Measurements from ENCODE around the gene INO80E.
"Not testable (repeated sequence)": the region's sequence is repeated elsewhere in the genome, so short reads cannot be mapped to it uniquely, and the experiment has no call there.

Gene INO80E

DNA sequence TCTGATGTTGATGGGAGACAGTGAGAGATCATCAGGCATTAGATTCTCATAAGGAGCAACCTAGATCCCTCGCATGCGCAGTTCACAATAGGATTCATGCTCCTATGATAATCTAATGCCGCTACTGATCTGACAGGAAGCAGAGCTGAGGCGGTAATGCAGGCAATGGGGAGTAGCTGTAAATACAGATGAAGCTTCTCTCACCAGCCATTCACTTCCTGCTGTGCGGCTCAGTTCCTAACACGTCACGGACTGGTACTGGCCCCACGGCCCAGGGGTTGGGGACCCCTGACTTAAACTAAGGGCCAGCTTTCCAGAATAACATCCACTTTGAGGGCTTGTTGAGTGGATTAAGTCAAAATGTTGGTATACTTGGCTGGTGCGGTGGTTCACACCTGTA lies 36.7 kb upstream of the INO80E start:
- DNase-seq (ENCODE audit: low read depth, low spot score), result no peak
- H3K4me3 ChIP-seq (ENCODE audit: low read depth, low read length), result no peak overlapping the region
- TF ChIP-seq, protein P1, sequence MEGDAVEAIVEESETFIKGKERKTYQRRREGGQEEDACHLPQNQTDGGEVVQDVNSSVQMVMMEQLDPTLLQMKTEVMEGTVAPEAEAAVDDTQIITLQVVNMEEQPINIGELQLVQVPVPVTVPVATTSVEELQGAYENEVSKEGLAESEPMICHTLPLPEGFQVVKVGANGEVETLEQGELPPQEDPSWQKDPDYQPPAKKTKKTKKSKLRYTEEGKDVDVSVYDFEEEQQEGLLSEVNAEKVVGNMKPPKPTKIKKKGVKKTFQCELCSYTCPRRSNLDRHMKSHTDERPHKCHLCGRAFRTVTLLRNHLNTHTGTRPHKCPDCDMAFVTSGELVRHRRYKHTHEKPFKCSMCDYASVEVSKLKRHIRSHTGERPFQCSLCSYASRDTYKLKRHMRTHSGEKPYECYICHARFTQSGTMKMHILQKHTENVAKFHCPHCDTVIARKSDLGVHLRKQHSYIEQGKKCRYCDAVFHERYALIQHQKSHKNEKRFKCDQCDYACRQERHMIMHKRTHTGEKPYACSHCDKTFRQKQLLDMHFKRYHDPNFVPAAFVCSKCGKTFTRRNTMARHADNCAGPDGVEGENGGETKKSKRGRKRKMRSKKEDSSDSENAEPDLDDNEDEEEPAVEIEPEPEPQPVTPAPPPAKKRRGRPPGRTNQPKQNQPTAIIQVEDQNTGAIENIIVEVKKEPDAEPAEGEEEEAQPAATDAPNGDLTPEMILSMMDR (IDR thresholded peaks at IDR 0.05; ENCODE audit: insufficient read depth, low read length, missing control alignments), result no peak
- ChIA-PET CTCF (interaction anchor here (3.5 kb wide), 1 partner anchor 15 kb away, joined by 19 read pairs; no protein-coding TSS in a partner anchor), POLR2A (no interaction called here)

DNA sequence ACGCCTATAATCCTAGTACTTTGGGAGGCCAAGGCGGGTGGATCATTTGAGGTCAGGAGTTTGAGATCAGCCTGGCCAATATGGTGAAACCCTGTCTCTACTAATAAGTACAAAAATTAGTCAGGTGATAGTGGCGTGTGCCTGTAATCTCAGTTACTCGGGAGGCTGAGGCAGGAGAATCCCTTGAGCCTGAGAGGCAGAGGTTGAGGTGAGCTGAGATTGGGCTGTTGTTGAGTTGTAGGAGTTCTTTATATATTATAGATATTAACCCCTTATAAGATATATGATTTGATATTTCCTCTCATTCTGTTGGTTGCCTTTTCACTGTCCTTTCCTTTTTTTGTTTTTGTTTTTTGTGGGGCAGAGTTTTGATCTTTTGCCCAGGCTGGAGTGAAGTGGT lies 36.2 kb upstream of the INO80E start:
- H3K4me3 ChIP-seq (ENCODE audit: low read depth, low read length); DNase-seq (ENCODE audit: low read depth, low spot score): not testable (repeated sequence)
- ChIA-PET POLR2A (interaction anchor here (2.7 kb wide), 1 partner anchor 15 kb away, joined by 21 read pairs; no protein-coding TSS in a partner anchor), CTCF (interaction anchor here (1.0 to 3.5 kb wide), 2 partner anchors 11 to 15 kb away, joined by 3 to 19 read pairs; no protein-coding TSS in a partner anchor)

GRCh38 chr16:29961127-29961478 lies 34.9 kb upstream of the INO80E start:
- POLR2A ChIA-PET, result interaction anchor here (1.2 to 2.7 kb wide), 4 partner anchors 12 to 98 kb away, joined by 4 to 21 read pairs (median 14); partner anchors contain the start of genes CDIPT, KCTD13 and TAOK2
- peak overlapping the region; percentile 79 for H3K4me3 ChIP-seq (ENCODE audit: low read depth, low read length)
- no peak for DNase-seq (ENCODE audit: low read depth, low spot score)
- TF ChIP-seq, protein P1 (IDR thresholded peaks at IDR 0.05; ENCODE audit: insufficient read depth, low read length, missing control alignments), result no peak
- CTCF ChIA-PET, result interaction anchor here (1.0 to 3.5 kb wide), 10 partner anchors 10 to 112 kb away, joined by 3 to 27 read pairs (median 4); partner anchors contain the start of genes TAOK2 and TLCD3B

DNA sequence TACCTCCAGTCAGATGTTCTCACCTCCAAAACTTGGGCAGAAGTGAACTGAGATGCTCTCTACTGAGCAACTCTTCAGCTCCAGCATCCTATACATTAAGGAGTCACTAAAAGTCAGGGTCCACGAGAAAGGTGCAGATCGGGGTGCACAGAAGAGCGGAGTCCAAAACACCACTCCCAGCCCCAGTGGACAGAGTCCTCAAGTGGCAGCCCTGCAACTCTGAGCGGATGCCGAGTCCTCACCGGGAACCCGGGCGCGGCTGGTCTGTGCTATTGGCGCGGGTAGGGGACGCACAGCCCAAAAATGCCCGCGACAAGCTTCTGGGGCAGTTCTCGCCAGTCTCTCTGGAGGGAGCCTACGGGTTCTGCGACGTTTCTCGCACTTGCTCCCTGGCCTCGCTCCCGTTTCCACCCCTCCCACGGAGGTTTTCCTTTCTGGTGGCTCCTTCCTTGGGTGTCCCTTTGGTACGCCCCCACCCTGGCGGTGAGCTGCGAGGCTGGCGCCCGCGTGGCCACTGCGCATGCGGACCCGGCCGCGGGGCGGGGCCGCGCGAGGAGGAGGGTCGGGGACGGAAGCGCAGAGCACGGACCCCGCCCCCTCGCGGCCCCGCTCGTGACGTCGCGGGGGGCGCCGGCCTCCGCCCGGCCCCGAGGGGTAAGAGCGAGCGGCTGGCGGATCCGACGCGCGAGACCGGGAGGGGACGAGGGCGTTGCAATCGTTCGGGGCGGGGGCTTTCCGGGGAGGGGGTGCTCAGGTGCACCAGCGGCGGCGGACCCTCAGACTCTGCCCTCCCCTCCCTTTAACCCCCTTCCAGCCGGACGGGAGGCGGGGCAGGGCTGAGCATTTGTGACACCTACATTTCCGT lies 34.3 kb upstream of the INO80E start, which contains the start of gene TMEM219:
Gene TMEM219, plus strand, starts transcription at position 601 of the 865 bp plus-strand sequence. CDS start 1,065 bp downstream, outside the sequence.
- ChIA-PET CTCF (interaction anchor here (0.8 to 3.5 kb wide), 12 partner anchors 8 to 113 kb away, joined by 3 to 27 read pairs (median 4); partner anchors contain the start of genes TAOK2 and TLCD3B), POLR2A (interaction anchor here (0.7 to 2.7 kb wide), 7 partner anchors 11 to 951 kb away, joined by 3 to 21 read pairs (median 5); partner anchors contain the start of genes CDIPT, KCTD13 and TAOK2)
- no peak for DNase-seq (ENCODE audit: low read depth, low spot score)

DNA sequence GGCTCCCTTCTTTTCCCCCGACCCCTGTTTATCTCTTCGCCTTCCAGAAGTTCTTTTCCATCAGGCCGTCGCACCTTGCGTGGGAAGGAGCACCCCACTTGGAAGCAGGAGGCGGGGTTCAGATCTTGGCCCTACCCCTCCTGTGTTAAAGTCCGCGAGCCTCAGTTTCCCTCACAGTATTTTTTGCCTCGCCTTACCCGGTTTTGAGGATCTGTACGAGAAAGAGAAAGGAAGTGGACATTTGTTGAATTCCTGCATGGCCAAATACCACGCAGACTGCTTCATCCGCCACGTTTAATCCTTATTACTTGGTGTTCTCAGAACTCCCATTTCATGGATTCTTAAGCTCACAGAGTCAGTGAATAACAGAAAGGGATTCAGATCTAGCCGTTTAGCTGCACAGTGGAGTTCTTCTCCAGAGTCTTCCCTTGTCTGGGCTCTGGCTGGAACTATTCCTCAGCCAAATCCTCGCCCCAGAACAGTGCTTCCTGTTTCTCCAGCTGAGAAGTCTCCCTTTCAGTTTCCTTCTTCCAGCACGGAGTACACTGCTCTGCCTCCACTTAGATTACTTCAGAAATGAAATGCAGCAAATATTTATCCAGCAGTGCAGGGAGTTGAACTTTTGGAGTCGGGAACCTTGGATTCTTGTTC lies 33.6 kb upstream of the INO80E start:
- ChIA-PET CTCF (interaction anchor here (0.7 to 3.5 kb wide), 11 partner anchors 9 to 114 kb away, joined by 3 to 27 read pairs (median 5); partner anchors contain the start of genes TAOK2 and TLCD3B), POLR2A (interaction anchor here (0.5 to 2.7 kb wide), 6 partner anchors 10 to 115 kb away, joined by 3 to 21 read pairs (median 8); partner anchors contain the start of genes CDIPT, KCTD13 and TAOK2)
- H3K4me3 ChIP-seq (ENCODE audit: low read depth, low read length), result peak overlapping the region; percentile 79
- TF ChIP-seq, protein P1 (IDR thresholded peaks at IDR 0.05; ENCODE audit: insufficient read depth, low read length, missing control alignments), result no peak
- no peak for DNase-seq (ENCODE audit: low read depth, low spot score)

More for the DNA sequence above, 34.3 kb upstream of the INO80E start, which contains the start of gene TMEM219:
- TF ChIP-seq, protein P1 (IDR thresholded peaks at IDR 0.05; ENCODE audit: insufficient read depth, low read length, missing control alignments), result peak; percentile 26
- H3K4me3 ChIP-seq (ENCODE audit: low read depth, low read length), result peak within 1 kb of the TSS; percentile 79

GRCh38 chr16:29963021-29963743 lies 32.9 kb upstream of the INO80E start:
- no peak for DNase-seq (ENCODE audit: low read depth, low spot score)
- CTCF ChIA-PET, result interaction anchor here (0.7 to 2.3 kb wide), 5 partner anchors 9 to 115 kb away, joined by 3 to 27 read pairs (median 5); partner anchors contain the start of gene TAOK2
- peak overlapping the region; percentile 79 for H3K4me3 ChIP-seq (ENCODE audit: low read depth, low read length)
- POLR2A ChIA-PET, result interaction anchor here (0.5 to 2.2 kb wide), 2 partner anchors 10 to 47 kb away, joined by 5 to 17 read pairs; partner anchors contain the start of gene TAOK2
- TF ChIP-seq, protein P1 (IDR thresholded peaks at IDR 0.05; ENCODE audit: insufficient read depth, low read length, missing control alignments), result no peak
